HepG2 (cell line): ENCODE data around the gene DICER1. TPM values are rescaled to one million over a fixed set of nuclear protein-coding genes. Genes with fewer than 3 reads are reported as not detected.

Source experiments
- ATAC-seq: fragments of 200-7000 bp; cut with Tn5 transposase; 3 replicates; pipeline ENCODE4 v1.9.1; 2020; ENCODE audit warnings: mild to moderate bottlenecking, moderate library complexity
- BruUV-seq: library from RNA; stranded (reverse); fragments of 400-500 nt; replicated peaks from 2 replicates; lab custom pipeline; 2021; lab: Mats Ljungman, UMichigan
- CTCF ChIA-PET: fragments of 300-600 bp; formaldehyde crosslinking; extraction: SDS; loops from one replicate; lab custom pipeline; 2021; ENCODE audit warnings: low total read pairs, inconsistent platforms, low intra/inter-chr PET ratio; lab: Yijun Ruan, JAX
- POLR2A ChIA-PET: fragments of 350-600 bp; sonication (Branson Sonifier 250); formaldehyde crosslinking; loops from one replicate; lab custom pipeline; 2020; ENCODE audit warnings: antibody characterized with exemption, inconsistent platforms; lab: Yijun Ruan, JAX
- DNase-seq: peaks from one replicate; pipeline ENCODE4 v3.0.0-alpha.2; 2015; ENCODE audit warnings: low spot score
- FAIRE-seq: peaks from 3 replicates; lab custom pipeline; 2011; peaks lifted over from hg19 to GRCh38; lab: Jason Lieb, UNC
- H2AFZ ChIP-seq: one replicate; pipeline ENCODE4 v1.6.1; 2011; ENCODE audit warnings: low read length, inconsistent platforms
- H3K27ac ChIP-seq: fragments of 300-600 bp; 3 replicates; pipeline ENCODE4 v1.8.0; 2011; ENCODE audit warnings: mixed run types, mild to moderate bottlenecking, mixed read lengths, low read length, inconsistent platforms; ENCODE audit not compliant: insufficient read depth; ENCODE audit errors: extremely low read length
- H3K27me3 ChIP-seq, 2 experiments: fragments of 200-600 bp in 1 of 2; 2 replicates in 1 of 2; 3 replicates in 1 of 2; pipeline versions ENCODE4 v1.6.0 to v1.8.0; 2011; ENCODE audit warnings: low read length in 2 of 2, mild to moderate bottlenecking in 2 of 2, moderate library complexity in 2 of 2, inconsistent platforms in 1 of 2; ENCODE audit not compliant: insufficient read depth in 2 of 2, control insufficient read depth in 1 of 2
- H3K36me3 ChIP-seq, 2 experiments: fragments of 200-600 bp in 1 of 2; replicated peaks in 1 of 2; 2 replicates in 1 of 2; 3 replicates in 1 of 2; pipeline versions ENCODE4 v1.5.1 to v1.8.0; 2011; ENCODE audit warnings: low read length in 2 of 2, inconsistent platforms in 1 of 2; ENCODE audit not compliant: insufficient read depth in 2 of 2, control insufficient read depth in 1 of 2
- H3K4me1 ChIP-seq: 2 replicates; pipeline ENCODE4 v1.5.1; 2012; ENCODE audit warnings: low read length, inconsistent platforms; ENCODE audit not compliant: insufficient read depth
- H3K4me2 ChIP-seq: 2 replicates; pipeline ENCODE4 v1.6.0; 2011; ENCODE audit warnings: low read depth, low read length, inconsistent platforms
- H3K4me3 ChIP-seq, 3 experiments: fragments of 200-600 bp in 1 of 3; sonication (generic), shearing (Covaris generic) in 1 of 3; replicated peaks in 1 of 3; 2 replicates each; pipeline ENCODE4 v1.5.1; 2011 to 2016; ENCODE audit warnings: low read length in 3 of 3, inconsistent platforms in 2 of 3, low read depth in 2 of 3, mild to moderate bottlenecking in 2 of 3, control low read depth in 1 of 3, mixed read lengths in 1 of 3; ENCODE audit not compliant: insufficient read depth in 1 of 3
- H3K79me2 ChIP-seq: one replicate; pipeline ENCODE4 v1.6.1; 2011; ENCODE audit warnings: low read length, inconsistent platforms; ENCODE audit not compliant: insufficient read depth
- H3K9ac ChIP-seq: 2 replicates; pipeline ENCODE4 v1.6.0; 2011; ENCODE audit warnings: mild to moderate bottlenecking, low read depth, low read length, inconsistent platforms; ENCODE audit not compliant: insufficient read depth
- H3K9me3 ChIP-seq: 2 replicates; pipeline ENCODE4 v1.5.1; 2012; ENCODE audit warnings: mild to moderate bottlenecking, low read length
- H4K20me1 ChIP-seq: 2 replicates; pipeline ENCODE4 v1.6.0; 2011; ENCODE audit warnings: inconsistent platforms, mild to moderate bottlenecking, low read length, moderate library complexity; ENCODE audit not compliant: insufficient read depth
- DR1 ChIP-seq: sonication (generic); formaldehyde crosslinking; IDR thresholded peaks from 2 replicates; pipeline ENCODE4 v1.8.0; 2021; ENCODE audit warnings: mild to moderate bottlenecking, missing genetic modification reagents, inconsistent platforms
- GFI1 ChIP-seq: sonication (generic); formaldehyde crosslinking; IDR thresholded peaks from 2 replicates; pipeline ENCODE4 v1.5.0; 2020; ENCODE audit warnings: missing genetic modification reagents, mild to moderate bottlenecking, borderline replicate concordance
- GLI4 ChIP-seq: sonication (generic); formaldehyde crosslinking; IDR thresholded peaks from 2 replicates; pipeline ENCODE4 v1.5.1; 2020; ENCODE audit warnings: missing genetic modification reagents, mild to moderate bottlenecking, moderate library complexity, borderline replicate concordance
- GPN1 ChIP-seq: sonication (generic); formaldehyde crosslinking; IDR thresholded peaks from 2 replicates; pipeline ENCODE4 v1.5.1; 2020; ENCODE audit warnings: missing genetic modification reagents, borderline replicate concordance
- HNRNPLL ChIP-seq: fragments of 200-400 bp; formaldehyde crosslinking; IDR thresholded peaks from 2 replicates; pipeline ENCODE4 v1.6.1; 2017; ENCODE audit warnings: mild to moderate bottlenecking, low read depth, low read length; ENCODE audit not compliant: poor library complexity, severe bottlenecking
- RBFOX2 ChIP-seq: fragments of 200-400 bp; formaldehyde crosslinking; IDR thresholded peaks from 2 replicates; pipeline ENCODE4 v1.6.1; 2017; ENCODE audit warnings: low read depth, mild to moderate bottlenecking, low read length
- RNF2 ChIP-seq: fragments of 450-650 bp; conservative IDR thresholded peaks from 2 replicates; pipeline ENCODE4 v1.6.1; 2016; ENCODE audit warnings: low read depth
- SIX1 ChIP-seq: sonication (generic); formaldehyde crosslinking; IDR thresholded peaks from 2 replicates; pipeline ENCODE4 v1.4.0; 2020; ENCODE audit warnings: missing genetic modification reagents, borderline replicate concordance
- ZNF33B ChIP-seq: sonication (generic); formaldehyde crosslinking; IDR thresholded peaks from 2 replicates; pipeline ENCODE4 v1.5.1; 2020; ENCODE audit warnings: mild to moderate bottlenecking, missing genetic modification reagents
- ZNF564 ChIP-seq: sonication (generic); formaldehyde crosslinking; IDR thresholded peaks from 2 replicates; pipeline ENCODE4 v1.8.1; 2023; ENCODE audit warnings: mild to moderate bottlenecking, missing genetic modification reagents
- ZNF670 ChIP-seq: sonication (generic); formaldehyde crosslinking; IDR thresholded peaks from 2 replicates; pipeline ENCODE4 v1.8.0; 2022; ENCODE audit warnings: mild to moderate bottlenecking, missing genetic modification reagents, borderline replicate concordance
- ZNF7 ChIP-seq: IDR thresholded peaks from 2 replicates; pipeline ENCODE4 v1.6.1; 2016; ENCODE audit warnings: missing biosample characterization, missing genetic modification reagents
- WGBS: methylation state at CpG from one replicate; pipeline ENCODE4 v1.1.6; 2017; ENCODE audit warnings: low lambda C conversion rate; 5-methylcytosine and 5-hydroxymethylcytosine counted together
- in situ Hi-C: cut with HindIII; loops from 2 replicates; pipeline ENCODE4 v1.10.0; 2017; ENCODE audit warnings: low pct_unique_long_range_greater_than_20kb; ENCODE audit not compliant: extremely low pct_ligation_motif_present
- intact Hi-C: fragments of 100-400 bp; cut with micrococcal nuclease; formaldehyde crosslinking; loops from one replicate; pipeline ENCODE4 v1.10.0; 2022; ENCODE audit not compliant: unreplicated experiment
- polyA plus RNA-seq, 8 experiments: library from polyadenylated mRNA; depleted of rRNA in 3 of 8; stranded (reverse) in 7 of 8; unstranded in 1 of 8; fragments of >200 nt; fragmentation: Illumina TruSeq in 4 of 8; extraction: Trizol in 4 of 8; gene quantifications; 2 replicates each; pipeline versions ENCODE4 v1.2.1 to v1.2.3, GENCODE V29; 2011 to 2016; ENCODE audit warnings: low read depth in 4 of 8, missing spikeins in 1 of 8, mixed read lengths in 1 of 8; ENCODE audit not compliant: insufficient read depth in 1 of 8
- total RNA-seq, 5 experiments: library from RNA; depleted of rRNA; stranded (reverse); fragments of >200 nt; fragmentation: Illumina TruSeq; extraction: Trizol; gene quantifications; 2 replicates each; pipeline ENCODE4 v1.2.3, GENCODE V29; 2016; ENCODE audit warnings: low read depth in 1 of 5
- TF ChIP-seq, protein P1 (sequence below): sonication (generic); formaldehyde crosslinking; IDR thresholded peaks from 2 replicates; pipeline ENCODE4 v1.4.0; 2020; ENCODE audit warnings: missing genetic modification reagents

Gene DICER1
- total and polyA plus RNA-seq, 2 of the 13 experiments (the other 11 are each of a cell fraction or from before 2014, with no cell fraction given) = 31.8 to 61.9 TPM

DNA sequence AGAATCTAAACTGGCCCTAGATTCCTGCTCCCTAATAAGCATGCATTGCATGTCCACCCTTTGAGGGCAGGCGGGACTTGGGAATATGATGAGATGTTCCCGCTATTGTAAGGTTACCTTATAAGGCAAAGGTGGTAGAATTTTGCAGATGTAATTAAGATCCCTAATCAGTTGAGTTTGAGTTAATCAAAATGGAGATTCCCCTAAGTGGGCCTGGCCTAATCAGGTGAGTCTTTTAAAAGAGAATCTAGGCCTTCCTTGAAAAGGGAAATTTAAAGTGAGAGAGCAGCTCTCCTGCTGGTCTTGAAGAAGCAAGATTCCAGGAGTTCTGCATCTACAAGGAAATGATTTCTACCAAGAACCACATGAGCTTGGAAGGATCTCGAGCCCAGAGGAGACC, 83.4 kb downstream of the DICER1 start:
- Histone ChIP-seq H3K9me3 (no peaks in the 10 kb centered on the region), H3K27ac (no peak overlapping the region), H3K79me2 (no peaks in the 10 kb centered on the region), H3K36me3 (no peaks in the 10 kb centered on the region), H3K4me2 (no peak overlapping the region), H2AFZ (no peak overlapping the region), H3K4me1 (no peaks in the 10 kb centered on the region), H3K9ac (no peak overlapping the region), H3K4me3 (no peak overlapping the region), H3K27me3 (peaks cover 0 to 68% of the 10 kb centered on the region in 2 experiments), H4K20me1 (no peaks in the 10 kb centered on the region)
- in situ Hi-C loops (no loop called here), intact Hi-C loops (no loop called here)
- no TSS peak for BruUV-seq
- 6% methylated on average over 3 of the region's 3 CpGs for WGBS
- ATAC-seq (no peak), DNase-seq (no peak), FAIRE-seq (no peak)
- ChIA-PET CTCF (no interaction called here), POLR2A (no interaction called here)
- TF ChIP-seq ZNF33B = no peak
- TF ChIP-seq RBFOX2 = no peak
- no peak for TF ChIP-seq DR1 (CRISPR knock-in tag)
- TF ChIP-seq GLI4 (CRISPR knock-in tag) = no peak
- no peak for TF ChIP-seq ZNF670 (CRISPR knock-in tag)
- TF ChIP-seq HNRNPLL = no peak
- TF ChIP-seq ZNF564 (CRISPR knock-in tag) = no peak
- TF ChIP-seq GFI1 (CRISPR knock-in tag) = no peak
- TF ChIP-seq, protein P1, sequence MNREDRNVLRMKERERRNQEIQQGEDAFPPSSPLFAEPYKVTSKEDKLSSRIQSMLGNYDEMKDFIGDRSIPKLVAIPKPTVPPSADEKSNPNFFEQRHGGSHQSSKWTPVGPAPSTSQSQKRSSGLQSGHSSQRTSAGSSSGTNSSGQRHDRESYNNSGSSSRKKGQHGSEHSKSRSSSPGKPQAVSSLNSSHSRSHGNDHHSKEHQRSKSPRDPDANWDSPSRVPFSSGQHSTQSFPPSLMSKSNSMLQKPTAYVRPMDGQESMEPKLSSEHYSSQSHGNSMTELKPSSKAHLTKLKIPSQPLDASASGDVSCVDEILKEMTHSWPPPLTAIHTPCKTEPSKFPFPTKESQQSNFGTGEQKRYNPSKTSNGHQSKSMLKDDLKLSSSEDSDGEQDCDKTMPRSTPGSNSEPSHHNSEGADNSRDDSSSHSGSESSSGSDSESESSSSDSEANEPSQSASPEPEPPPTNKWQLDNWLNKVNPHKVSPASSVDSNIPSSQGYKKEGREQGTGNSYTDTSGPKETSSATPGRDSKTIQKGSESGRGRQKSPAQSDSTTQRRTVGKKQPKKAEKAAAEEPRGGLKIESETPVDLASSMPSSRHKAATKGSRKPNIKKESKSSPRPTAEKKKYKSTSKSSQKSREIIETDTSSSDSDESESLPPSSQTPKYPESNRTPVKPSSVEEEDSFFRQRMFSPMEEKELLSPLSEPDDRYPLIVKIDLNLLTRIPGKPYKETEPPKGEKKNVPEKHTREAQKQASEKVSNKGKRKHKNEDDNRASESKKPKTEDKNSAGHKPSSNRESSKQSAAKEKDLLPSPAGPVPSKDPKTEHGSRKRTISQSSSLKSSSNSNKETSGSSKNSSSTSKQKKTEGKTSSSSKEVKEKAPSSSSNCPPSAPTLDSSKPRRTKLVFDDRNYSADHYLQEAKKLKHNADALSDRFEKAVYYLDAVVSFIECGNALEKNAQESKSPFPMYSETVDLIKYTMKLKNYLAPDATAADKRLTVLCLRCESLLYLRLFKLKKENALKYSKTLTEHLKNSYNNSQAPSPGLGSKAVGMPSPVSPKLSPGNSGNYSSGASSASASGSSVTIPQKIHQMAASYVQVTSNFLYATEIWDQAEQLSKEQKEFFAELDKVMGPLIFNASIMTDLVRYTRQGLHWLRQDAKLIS = no peak
- no peak for TF ChIP-seq RNF2
- TF ChIP-seq SIX1 (CRISPR knock-in tag) = no peak
- TF ChIP-seq ZNF7 (CRISPR knock-in tag) = no peak
- TF ChIP-seq GPN1 (CRISPR knock-in tag) = no peak
